GM18498 (cell line): ENCODE measurements around the gene SPAG4.

Experiments used
- ATAC-seq: cut with Tn5 transposase; IDR thresholded peaks from one replicate; pipeline ENCODE4 v1.9.1; 2021; ENCODE audit warnings: mild to moderate bottlenecking, moderate library complexity; ENCODE audit not compliant: unreplicated experiment

Gene SPAG4, protein sequence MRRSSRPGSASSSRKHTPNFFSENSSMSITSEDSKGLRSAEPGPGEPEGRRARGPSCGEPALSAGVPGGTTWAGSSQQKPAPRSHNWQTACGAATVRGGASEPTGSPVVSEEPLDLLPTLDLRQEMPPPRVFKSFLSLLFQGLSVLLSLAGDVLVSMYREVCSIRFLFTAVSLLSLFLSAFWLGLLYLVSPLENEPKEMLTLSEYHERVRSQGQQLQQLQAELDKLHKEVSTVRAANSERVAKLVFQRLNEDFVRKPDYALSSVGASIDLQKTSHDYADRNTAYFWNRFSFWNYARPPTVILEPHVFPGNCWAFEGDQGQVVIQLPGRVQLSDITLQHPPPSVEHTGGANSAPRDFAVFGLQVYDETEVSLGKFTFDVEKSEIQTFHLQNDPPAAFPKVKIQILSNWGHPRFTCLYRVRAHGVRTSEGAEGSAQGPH

DNA sequence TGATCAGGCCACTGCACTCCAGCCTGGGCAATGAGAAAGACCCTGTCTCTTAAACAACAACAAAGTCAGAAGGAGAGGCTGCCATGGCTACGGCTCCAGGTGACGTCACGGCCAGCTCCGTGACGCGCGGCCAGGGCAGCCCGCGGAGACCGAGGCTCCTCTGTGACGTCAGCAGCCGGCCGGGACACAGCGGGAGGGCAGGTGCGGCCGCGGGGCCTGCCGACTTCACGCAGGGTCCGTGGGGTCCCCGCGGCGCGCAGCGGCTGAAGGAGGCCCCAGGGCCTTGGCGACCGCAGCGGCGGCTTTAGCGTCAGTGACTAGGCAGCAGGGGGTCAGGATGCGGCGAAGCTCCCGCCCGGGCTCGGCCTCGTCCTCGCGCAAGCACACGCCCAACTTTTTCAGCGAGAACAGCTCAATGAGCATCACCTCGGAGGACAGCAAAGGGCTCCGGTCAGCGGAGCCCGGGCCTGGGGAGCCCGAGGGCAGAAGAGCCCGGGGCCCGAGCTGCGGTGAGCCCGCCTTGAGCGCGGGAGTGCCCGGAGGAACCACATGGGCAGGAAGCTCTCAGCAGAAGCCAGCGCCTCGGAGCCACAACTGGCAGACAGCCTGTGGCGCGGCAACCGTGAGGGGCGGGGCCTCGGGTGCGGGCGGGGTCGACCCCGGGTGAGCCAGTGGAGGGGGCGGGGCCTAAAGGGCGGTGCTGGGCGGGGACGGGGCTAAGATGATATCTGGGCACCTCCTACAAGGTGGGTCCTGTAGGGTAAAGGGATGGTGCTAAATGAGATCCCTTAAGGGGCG lies at the start of gene SPAG4:
SPAG4 (plus strand) TSS at position 163 of the 798 bp plus-strand sequence; CDS start at position 338, 175 bp downstream.
- ATAC-seq: peak; percentile 77

- ATAC-seq: no peak
Measured at GRCh38 chr20:35568645-35569044, 47.0 kb upstream of the SPAG4 start.

DNA sequence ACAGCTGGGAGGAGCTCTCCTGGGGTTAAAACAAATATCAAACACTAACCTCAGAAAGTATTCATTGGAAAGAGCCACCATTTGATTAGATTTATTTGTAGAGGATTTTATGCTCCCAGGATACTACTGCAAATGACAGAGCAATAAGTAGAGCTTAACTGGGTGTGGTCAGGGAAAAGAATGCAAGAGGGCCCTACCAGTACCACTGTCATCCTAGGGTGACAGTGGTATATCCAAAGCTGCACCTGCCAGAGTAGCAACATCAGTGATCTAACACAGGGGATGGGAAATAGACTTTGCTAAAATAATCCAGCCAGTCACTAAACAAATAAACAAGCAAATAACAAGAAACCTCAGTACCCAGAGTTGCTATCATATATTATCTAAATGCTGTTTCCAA lies 44.1 kb upstream of the SPAG4 start:
- ATAC-seq: no peak

- no peak for ATAC-seq
Measured at GRCh38 chr20:35572838-35573237, 42.8 kb upstream of the SPAG4 start.

- no peak for ATAC-seq
Measured at GRCh38 chr20:35575958-35576357, 39.7 kb upstream of the SPAG4 start.

GRCh38 chr20:35576816-35577215 lies 38.8 kb upstream of the SPAG4 start:
- ATAC-seq: no peak

DNA sequence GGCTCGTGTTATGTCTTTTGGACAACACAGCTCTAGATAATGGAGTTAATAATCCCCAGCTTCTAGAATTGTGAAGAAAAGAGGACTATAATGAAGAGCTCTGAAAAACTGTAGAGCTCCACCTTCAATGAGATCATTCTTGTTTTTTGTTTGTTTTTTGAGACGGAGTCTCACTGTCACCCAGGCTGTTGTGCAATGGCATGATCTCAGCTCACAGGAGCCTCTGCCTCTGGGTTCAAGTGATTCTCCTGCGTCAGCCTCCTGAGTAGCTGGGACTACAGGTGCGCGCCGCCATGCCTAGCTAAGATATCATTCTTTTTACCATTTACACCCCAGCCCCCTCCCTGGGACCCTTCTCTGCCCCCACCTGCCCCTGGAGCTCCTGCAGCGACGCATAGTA lies 37.2 kb upstream of the SPAG4 start:
- no peak for ATAC-seq

GRCh38 chr20:35579196-35579595 lies 36.4 kb upstream of the SPAG4 start:
- ATAC-seq: no peak

DNA sequence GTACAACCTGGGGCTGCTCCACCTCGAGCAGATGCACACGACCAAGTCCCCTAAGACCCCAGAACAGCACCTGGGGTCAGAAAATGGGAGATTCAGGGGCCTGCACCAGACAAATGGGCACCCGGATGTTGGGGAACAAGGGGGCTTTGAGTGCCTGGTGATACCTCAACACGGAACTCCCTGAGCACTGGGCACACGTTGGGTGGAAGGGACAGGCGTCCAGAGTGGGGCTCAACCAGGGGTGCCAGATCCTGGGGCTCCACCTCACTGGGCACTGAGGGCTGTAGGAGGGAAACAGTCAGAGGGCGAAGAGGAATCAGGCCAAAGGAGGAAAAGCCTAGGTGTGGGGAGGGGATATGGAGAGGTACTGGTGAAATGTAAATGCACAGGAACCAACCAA lies 33.5 kb upstream of the SPAG4 start:
- no peak for ATAC-seq

DNA sequence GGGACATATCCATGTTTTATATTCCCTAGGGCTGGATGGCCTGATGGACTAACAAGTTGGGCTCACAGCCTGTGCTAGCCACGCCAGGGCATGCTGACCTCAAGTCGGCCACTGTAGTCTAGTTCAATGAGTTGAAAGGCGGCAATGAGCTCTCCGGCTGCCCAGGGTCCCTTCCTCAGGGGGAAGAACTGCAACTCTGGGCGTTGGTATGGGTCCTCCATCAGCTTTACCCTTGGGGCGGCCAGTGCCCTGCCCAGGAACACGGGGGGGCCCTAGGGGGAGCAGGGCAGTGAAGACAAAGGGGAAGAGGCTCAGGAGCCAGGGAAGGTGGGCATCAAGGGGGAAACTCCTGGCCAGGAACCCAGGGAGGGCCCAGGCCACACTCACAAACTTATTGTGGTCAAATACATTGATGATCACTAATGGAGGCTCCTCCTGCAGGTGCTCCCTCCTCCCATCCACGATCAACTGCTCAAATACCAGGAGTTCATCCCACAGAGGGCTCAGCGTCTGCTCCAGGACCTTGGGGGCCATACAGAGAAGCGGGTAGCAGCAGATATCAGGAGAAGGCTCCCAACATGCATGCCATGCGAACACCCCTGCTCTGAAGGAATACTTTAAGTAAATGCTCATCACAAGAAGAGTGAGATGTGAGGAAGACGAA lies 32.8 kb upstream of the SPAG4 start:
- no peak for ATAC-seq

- no peak for ATAC-seq
Measured at GRCh38 chr20:35583636-35584560, 31.7 kb upstream of the SPAG4 start.

- no peak for ATAC-seq
Measured at GRCh38 chr20:35586751-35587425, 28.7 kb upstream of the SPAG4 start.

GRCh38 chr20:35587436-35587835 lies 28.2 kb upstream of the SPAG4 start:
- no peak for ATAC-seq

GRCh38 chr20:35588397-35588796 lies 27.2 kb upstream of the SPAG4 start:
- ATAC-seq: no peak

- ATAC-seq: no peak
Measured at GRCh38 chr20:35592339-35592974, 23.2 kb upstream of the SPAG4 start.

- ATAC-seq: no peak
Measured at GRCh38 chr20:35595456-35595855, 20.2 kb upstream of the SPAG4 start.

- ATAC-seq: no peak
Measured at GRCh38 chr20:35595901-35596300, 19.7 kb upstream of the SPAG4 start.

GRCh38 chr20:35597186-35597585 lies 18.4 kb upstream of the SPAG4 start:
- ATAC-seq: no peak

- ATAC-seq: no peak
Measured at GRCh38 chr20:35598476-35598875, 17.2 kb upstream of the SPAG4 start.
